CD4-positive, alpha-beta T cell (primary cell): ENCODE measurements around the gene WDR74. TPM values are rescaled to one million over a fixed set of nuclear protein-coding genes. Genes with fewer than 3 reads are reported as not detected.

ENCODE experiments used
- microRNA-seq: library from miRNA; unstranded; fragments of <30 nt; microRNA quantifications from one replicate; pipeline ENCODE4 v1.2.0, GENCODE V29; 2021; ENCODE audit warnings: borderline microRNAs expressed, borderline replicate concordance
- total RNA-seq, 174 experiments: library from RNA in 2 of 174; stranded (reverse) in 2 of 174; gene quantifications; one replicate each; pipeline ENCODE4 v1.2.3 and lab custom pipeline; 2021 to 2026

Gene WDR74
- total RNA-seq, 2 experiments from 2014 or later, result 289 to 297 TPM

Small RNA genes lying within 50 kb of the gene (microRNA-seq; reads per million reads assigned to microRNA genes)
- 1.8 reads per million for gene MIR6514
- not detected for gene MIR6748

Other genes starting within 250 kb of the WDR74 start
- 10 to 100 TPM; 25.5 to 26.2 TPM for gene TUT1, start 248.1 kb downstream of the WDR74 start, total RNA-seq
- gene MTA2, start 237.7 kb downstream of the WDR74 start, total RNA-seq, result 100 to 1,000 TPM; 167 to 172 TPM
- 100 to 1,000 TPM; 142 to 144 TPM for gene EML3, start 226.8 kb downstream of the WDR74 start, total RNA-seq
- under 1 TPM; 0.42 to 0.71 TPM for gene ROM1, start 226.3 kb downstream of the WDR74 start, total RNA-seq
- gene B3GAT3, start 217.6 kb downstream of the WDR74 start, total RNA-seq, result 10 to 100 TPM; 47.2 to 49.5 TPM
- gene GANAB, start 193.0 kb downstream of the WDR74 start, total RNA-seq, result 100 to 1,000 TPM; 181 to 182 TPM
- 10 to 100 TPM; 16.3 TPM for gene INTS5, start 186.3 kb downstream of the WDR74 start, total RNA-seq
- 10 to 100 TPM; 14.3 to 18.5 TPM for gene C11orf98, start 174.4 kb downstream of the WDR74 start, total RNA-seq
- gene CSKMT, start 174.3 kb downstream of the WDR74 start, total RNA-seq, result 10 to 100 TPM; 17.8 to 18.8 TPM
- 1 to 10 TPM; 1.5 to 2.3 TPM for gene UQCC3, start 167.9 kb downstream of the WDR74 start, total RNA-seq
- gene LBHD1, start 167.3 kb downstream of the WDR74 start, total RNA-seq, result 10 to 100 TPM; 10.4 to 10.5 TPM
- gene UBXN1, start 160.5 kb downstream of the WDR74 start, total RNA-seq, result 100 to 1,000 TPM; 196 to 222 TPM
- gene LRRN4CL, start 150.1 kb downstream of the WDR74 start, total RNA-seq, result not detected
- 10 to 100 TPM; 17.1 to 20.0 TPM for gene BSCL2, start 132.2 kb downstream of the WDR74 start, total RNA-seq
- not detected for gene GNG3, start 131.9 kb downstream of the WDR74 start, total RNA-seq
- 10 to 100 TPM; 35.2 to 37.6 TPM for gene HNRNPUL2, start 112.1 kb downstream of the WDR74 start, total RNA-seq
- gene TTC9C, start 111.1 kb downstream of the WDR74 start, total RNA-seq, result 1 to 10 TPM; 5.2 to 7.0 TPM
- 1 to 10 TPM; 2.3 to 3.5 TPM for gene ZBTB3, start 85.4 kb downstream of the WDR74 start, total RNA-seq
- 10 to 100 TPM; 45.3 to 47.9 TPM for gene POLR2G, start 78.0 kb downstream of the WDR74 start, total RNA-seq
- gene TAF6L, start 68.2 kb downstream of the WDR74 start, total RNA-seq, result 10 to 100 TPM; 11.5 to 11.8 TPM
- 10 to 100 TPM; 34.7 to 37.4 TPM for gene TMEM179B, start 52.2 kb downstream of the WDR74 start, total RNA-seq
- gene TMEM223, start 47.6 kb downstream of the WDR74 start, total RNA-seq, result 1 to 10 TPM; 6.2 to 8.7 TPM
- 100 to 1,000 TPM; 343 to 358 TPM for gene NXF1, start 34.1 kb downstream of the WDR74 start, total RNA-seq
- gene STX5, start 7.5 kb downstream of the WDR74 start, total RNA-seq, result 100 to 1,000 TPM in 1 of 2 experiments, 10 to 100 TPM in 1; 93.1 to 104 TPM
- under 1 TPM in 1 of 2 experiments, not detected in 1; 0.59 TPM for gene TEX54, start 6.7 kb downstream of the WDR74 start, total RNA-seq
- gene SLC3A2, start 41.3 kb upstream of the WDR74 start, total RNA-seq, result 100 to 1,000 TPM; 231 to 234 TPM
- not detected for gene CHRM1, start 81.8 kb upstream of the WDR74 start, total RNA-seq
- not detected for gene SLC22A6, start 145.4 kb upstream of the WDR74 start, total RNA-seq
- not detected for gene SLC22A8, start 176.3 kb upstream of the WDR74 start, total RNA-seq